OCI-M2 (cell line): ENCODE data around the gene FTCD.

Source experiments
- DNase-seq: peaks from one replicate; lab custom pipeline; 2025; ENCODE audit not compliant: unreplicated experiment; lab: John Stamatoyannopoulos, UW

FTCD gene

GRCh38 chr21:46124083-46124925 lies 31.1 kb downstream of the FTCD start:
- no peak for DNase-seq

- no peak for DNase-seq
Measured at GRCh38 chr21:46122758-46123683, 32.4 kb downstream of the FTCD start.

- no peak for DNase-seq
Measured at GRCh38 chr21:46122237-46122671, 33.1 kb downstream of the FTCD start.

GRCh38 chr21:46121286-46122221 lies 33.8 kb downstream of the FTCD start:
- no peak for DNase-seq

GRCh38 chr21:46120301-46121285 lies 34.8 kb downstream of the FTCD start:
- no peak for DNase-seq

- no peak for DNase-seq
Measured at GRCh38 chr21:46119637-46120271, 35.6 kb downstream of the FTCD start.

GRCh38 chr21:46119144-46119636 lies 36.2 kb downstream of the FTCD start:
- no peak for DNase-seq

- no peak for DNase-seq
Measured at GRCh38 chr21:46118316-46119143, 36.8 kb downstream of the FTCD start.

- no peak for DNase-seq
Measured at GRCh38 chr21:46117586-46118315, 37.6 kb downstream of the FTCD start.

- DNase-seq, result no peak
Measured at GRCh38 chr21:46116776-46117585, 38.4 kb downstream of the FTCD start.

GRCh38 chr21:46116189-46116775 lies 39.1 kb downstream of the FTCD start:
- no peak for DNase-seq

GRCh38 chr21:46115441-46116188 lies 39.8 kb downstream of the FTCD start:
- DNase-seq, result no peak

- no peak for DNase-seq
Measured at GRCh38 chr21:46114963-46115362, 40.4 kb downstream of the FTCD start.

- no peak for DNase-seq
Measured at GRCh38 chr21:46113497-46114176, 41.7 kb downstream of the FTCD start.

- no peak for DNase-seq
Measured at GRCh38 chr21:46112725-46113215, 42.6 kb downstream of the FTCD start.
